OCI-LY7 (cell line): ENCODE results near the gene PLA2R1. TPM values are rescaled to one million over a fixed set of nuclear protein-coding genes. Genes with fewer than 3 reads are reported as not detected.

Experiments used
- BruUV-seq: library from RNA; stranded (reverse); fragments of 400-500 nt; replicated peaks from 2 replicates; lab custom pipeline; 2021; lab: Mats Ljungman, UMichigan
- CTCF ChIA-PET: fragments of 300-600 bp; sonication (Branson Sonifier 250); formaldehyde crosslinking; loops from one replicate; lab custom pipeline; 2022; ENCODE audit warnings: antibody characterized with exemption; ENCODE audit not compliant: unreplicated experiment; lab: Charles Lee
- POLR2A ChIA-PET: fragments of 300-600 bp; sonication (Branson Sonifier 250); formaldehyde crosslinking; loops from one replicate; lab custom pipeline; 2022; ENCODE audit warnings: antibody characterized with exemption; lab: Charles Lee
- DNase-seq: peaks from one replicate; pipeline ENCODE4 v3.0.0-alpha.2; 2015; ENCODE audit warnings: low spot score
- H2AFZ ChIP-seq: fragments of 200-600 bp; sonication (generic), shearing (Covaris generic); 2 replicates; pipeline ENCODE4 v1.6.1; 2014; ENCODE audit warnings: mild to moderate bottlenecking, antibody characterized with exemption, low read length, moderate library complexity
- H3K27ac ChIP-seq: fragments of 200-600 bp; sonication (generic); 2 replicates; pipeline ENCODE4 v1.5.1; 2014; ENCODE audit warnings: mixed run types, low read depth, mild to moderate bottlenecking, moderate library complexity, low read length, inconsistent platforms; ENCODE audit not compliant: poor library complexity, severe bottlenecking
- H3K36me3 ChIP-seq: fragments of 200-600 bp; sonication (generic); 2 replicates; pipeline ENCODE4 v1.6.1; 2014; ENCODE audit warnings: mild to moderate bottlenecking, antibody characterized with exemption, low read length, moderate library complexity, mixed read lengths; ENCODE audit not compliant: insufficient read depth
- H3K4me1 ChIP-seq: fragments of 200-600 bp; sonication (generic); 2 replicates; pipeline ENCODE4 v1.5.1; 2014; ENCODE audit warnings: mild to moderate bottlenecking, low read length; ENCODE audit not compliant: insufficient read depth, poor library complexity, severe bottlenecking
- H3K4me2 ChIP-seq: fragments of 200-600 bp; sonication (generic); 2 replicates; pipeline ENCODE4 v1.6.1; 2014; ENCODE audit warnings: mild to moderate bottlenecking, low read length
- H3K4me3 ChIP-seq: fragments of 200-600 bp; sonication (generic); 2 replicates; pipeline ENCODE4 v1.5.1; 2014; ENCODE audit warnings: mild to moderate bottlenecking, low read depth, low read length; ENCODE audit not compliant: poor library complexity, severe bottlenecking
- H3K79me2 ChIP-seq: fragments of 200-600 bp; sonication (generic); 2 replicates; pipeline ENCODE4 v1.6.1; 2016; ENCODE audit warnings: low read depth, mild to moderate bottlenecking, low read length, moderate library complexity, mixed read lengths; ENCODE audit not compliant: insufficient read depth
- H3K9me2 ChIP-seq: fragments of 200-600 bp; sonication (generic); 2 replicates; pipeline ENCODE4 v1.6.1; 2016; ENCODE audit warnings: mild to moderate bottlenecking, low read length, mixed read lengths; ENCODE audit not compliant: insufficient read depth
- H3K9me3 ChIP-seq: fragments of 200-600 bp; sonication (generic); 2 replicates; pipeline ENCODE4 v1.6.1; 2014; ENCODE audit warnings: mild to moderate bottlenecking, mixed run types, low read length, mixed read lengths
- H4K20me1 ChIP-seq: fragments of 200-600 bp; sonication (generic); 2 replicates; pipeline ENCODE4 v1.6.1; 2014; ENCODE audit warnings: mild to moderate bottlenecking, antibody characterized with exemption, low read length, moderate library complexity, mixed read lengths; ENCODE audit not compliant: insufficient read depth
- EZH2phosphoT487 ChIP-seq: fragments of 200-600 bp; sonication (generic); IDR thresholded peaks from 2 replicates; pipeline ENCODE4 v1.6.1; 2018; ENCODE audit warnings: low read depth, borderline replicate concordance, mild to moderate bottlenecking, mixed run types, antibody characterized with exemption, low read length, moderate library complexity, mixed read lengths
- intact Hi-C: fragments of 100-400 bp; cut with micrococcal nuclease; formaldehyde crosslinking; loops from one replicate; pipeline ENCODE4 v1.10.0; 2022; ENCODE audit not compliant: unreplicated experiment
- total RNA-seq, 2 experiments: library from RNA; depleted of rRNA in 1 of 2; stranded (reverse); fragments of >200 nt in 1 of 2; shearing (Covaris generic) in 1 of 2; gene quantifications; 2 replicates each; pipeline ENCODE4 v1.2.3, GENCODE V29; 2014 to 2022
- TF ChIP-seq, protein P1 (sequence below): fragments of 200-600 bp; sonication (generic); conservative IDR thresholded peaks from 2 replicates; pipeline ENCODE4 v1.5.1; 2014; ENCODE audit warnings: mild to moderate bottlenecking, antibody characterized with exemption, low read length, moderate library complexity, mixed read lengths

The PLA2R1 gene
- total RNA-seq, 2 experiments from 2014 or later: not detected

DNA sequence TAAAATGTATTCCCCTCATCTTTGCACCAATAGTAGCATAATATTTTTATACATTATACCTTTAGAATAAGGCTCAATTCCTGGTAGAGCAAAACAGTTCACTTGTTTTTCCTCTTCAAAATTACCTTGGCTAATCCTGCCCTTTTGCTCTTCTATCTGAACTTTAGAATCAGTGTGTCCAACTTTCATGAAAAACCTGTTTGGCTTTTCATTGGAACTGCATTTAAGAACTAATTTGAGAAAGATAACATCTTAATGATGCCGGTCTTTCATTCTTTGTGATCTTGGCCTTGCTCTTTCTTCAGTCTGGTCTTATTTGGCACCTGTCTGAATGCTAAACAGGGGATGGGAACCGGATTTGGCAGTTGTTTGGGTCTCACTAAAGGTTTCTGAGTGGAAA, 151.5 kb downstream of the PLA2R1 start:
- H3K36me3 ChIP-seq: no peaks in the 10 kb centered on the region
- no peaks in the 10 kb centered on the region for H3K4me1 ChIP-seq
- no peaks in the 10 kb centered on the region for H3K79me2 ChIP-seq
- CTCF ChIA-PET: no interaction called here
- no peak for DNase-seq
- BruUV-seq: no TSS peak
- no peaks in the 10 kb centered on the region for H3K9me2 ChIP-seq
- H3K4me2 ChIP-seq: no peak overlapping the region
- H4K20me1 ChIP-seq: no peaks in the 10 kb centered on the region
- TF ChIP-seq, protein P1, sequence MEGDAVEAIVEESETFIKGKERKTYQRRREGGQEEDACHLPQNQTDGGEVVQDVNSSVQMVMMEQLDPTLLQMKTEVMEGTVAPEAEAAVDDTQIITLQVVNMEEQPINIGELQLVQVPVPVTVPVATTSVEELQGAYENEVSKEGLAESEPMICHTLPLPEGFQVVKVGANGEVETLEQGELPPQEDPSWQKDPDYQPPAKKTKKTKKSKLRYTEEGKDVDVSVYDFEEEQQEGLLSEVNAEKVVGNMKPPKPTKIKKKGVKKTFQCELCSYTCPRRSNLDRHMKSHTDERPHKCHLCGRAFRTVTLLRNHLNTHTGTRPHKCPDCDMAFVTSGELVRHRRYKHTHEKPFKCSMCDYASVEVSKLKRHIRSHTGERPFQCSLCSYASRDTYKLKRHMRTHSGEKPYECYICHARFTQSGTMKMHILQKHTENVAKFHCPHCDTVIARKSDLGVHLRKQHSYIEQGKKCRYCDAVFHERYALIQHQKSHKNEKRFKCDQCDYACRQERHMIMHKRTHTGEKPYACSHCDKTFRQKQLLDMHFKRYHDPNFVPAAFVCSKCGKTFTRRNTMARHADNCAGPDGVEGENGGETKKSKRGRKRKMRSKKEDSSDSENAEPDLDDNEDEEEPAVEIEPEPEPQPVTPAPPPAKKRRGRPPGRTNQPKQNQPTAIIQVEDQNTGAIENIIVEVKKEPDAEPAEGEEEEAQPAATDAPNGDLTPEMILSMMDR: no peak
- no peak for TF ChIP-seq EZH2phosphoT487
- H3K9me3 ChIP-seq: no peaks in the 10 kb centered on the region
- POLR2A ChIA-PET: no interaction called here
- no peak overlapping the region for H2AFZ ChIP-seq
- no peak overlapping the region for H3K4me3 ChIP-seq
- intact Hi-C loops: no loop called here
- no peak overlapping the region for H3K27ac ChIP-seq

DNA sequence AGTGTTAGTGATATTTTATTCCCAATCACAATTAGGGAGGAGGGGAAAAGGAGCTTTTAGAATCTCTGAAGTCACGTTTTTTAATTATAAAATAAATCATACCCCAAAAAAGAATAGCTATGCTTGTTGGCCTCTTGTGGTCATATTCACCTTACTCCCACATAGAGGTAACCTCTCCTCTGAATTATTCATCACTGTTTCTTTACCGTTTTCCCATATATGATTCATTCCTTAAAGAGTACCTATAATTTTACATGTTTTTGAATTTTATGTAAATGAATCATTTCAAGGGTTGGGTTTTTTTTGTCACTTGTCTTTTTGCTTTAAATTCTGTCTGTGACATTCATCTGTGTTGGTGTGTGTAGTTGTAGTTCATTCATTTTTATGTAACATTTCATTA, 153.8 kb downstream of the PLA2R1 start:
- Histone ChIP-seq H3K79me2 (no peaks in the 10 kb centered on the region), H2AFZ (no peak overlapping the region), H3K36me3 (no peaks in the 10 kb centered on the region), H3K9me2 (no peaks in the 10 kb centered on the region), H4K20me1 (no peaks in the 10 kb centered on the region), H3K9me3 (no peaks in the 10 kb centered on the region), H3K4me3 (no peak overlapping the region), H3K27ac (no peak overlapping the region), H3K4me2 (no peak overlapping the region), H3K4me1 (no peaks in the 10 kb centered on the region)
- no TSS peak for BruUV-seq
- DNase-seq: no peak
- ChIA-PET CTCF (no interaction called here), POLR2A (interaction anchor here (0.7 kb wide), 1 partner anchor 37 kb away, joined by 3 read pairs; no protein-coding TSS in a partner anchor)
- intact Hi-C loops: no loop called here
- TF ChIP-seq, protein P1: no peak
- TF ChIP-seq EZH2phosphoT487: no peak

DNA sequence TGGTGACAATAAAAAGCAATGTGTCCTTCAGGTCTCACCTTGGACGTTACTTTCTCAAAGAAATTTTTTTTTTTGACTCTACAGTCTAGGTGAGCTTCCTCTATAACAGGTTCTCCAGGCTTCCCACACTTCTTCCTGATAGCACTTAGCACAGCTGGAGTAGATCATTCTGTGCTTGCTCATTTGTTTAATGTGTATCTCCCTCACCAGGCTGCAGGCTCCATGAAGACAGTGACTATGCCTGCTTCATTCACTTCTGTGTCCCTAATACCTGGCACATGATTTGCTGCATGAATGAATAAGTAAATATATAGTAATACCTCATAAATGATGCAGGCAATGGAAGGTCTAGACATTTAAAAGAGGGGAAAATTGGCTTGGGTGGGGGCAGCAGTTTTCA, 154.5 kb downstream of the PLA2R1 start:
- BruUV-seq: no TSS peak
- TF ChIP-seq EZH2phosphoT487: no peak
- TF ChIP-seq, protein P1: no peak
- intact Hi-C loops: no loop called here
- no peak overlapping the region for H3K4me2 ChIP-seq
- no peak overlapping the region for H3K4me3 ChIP-seq
- H3K36me3 ChIP-seq: no peaks in the 10 kb centered on the region
- no peaks in the 10 kb centered on the region for H4K20me1 ChIP-seq
- no peak for DNase-seq
- no peaks in the 10 kb centered on the region for H3K9me2 ChIP-seq
- ChIA-PET CTCF (no interaction called here), POLR2A (interaction anchor here (0.6 kb wide), 2 partner anchors 139 to 253 kb away, joined by 3 read pairs; no protein-coding TSS in a partner anchor)
- H3K9me3 ChIP-seq: no peaks in the 10 kb centered on the region
- H2AFZ ChIP-seq: no peak overlapping the region
- no peaks in the 10 kb centered on the region for H3K79me2 ChIP-seq
- no peaks in the 10 kb centered on the region for H3K4me1 ChIP-seq
- no peak overlapping the region for H3K27ac ChIP-seq
